ENCODE results near the gene IQUB.

DNA sequence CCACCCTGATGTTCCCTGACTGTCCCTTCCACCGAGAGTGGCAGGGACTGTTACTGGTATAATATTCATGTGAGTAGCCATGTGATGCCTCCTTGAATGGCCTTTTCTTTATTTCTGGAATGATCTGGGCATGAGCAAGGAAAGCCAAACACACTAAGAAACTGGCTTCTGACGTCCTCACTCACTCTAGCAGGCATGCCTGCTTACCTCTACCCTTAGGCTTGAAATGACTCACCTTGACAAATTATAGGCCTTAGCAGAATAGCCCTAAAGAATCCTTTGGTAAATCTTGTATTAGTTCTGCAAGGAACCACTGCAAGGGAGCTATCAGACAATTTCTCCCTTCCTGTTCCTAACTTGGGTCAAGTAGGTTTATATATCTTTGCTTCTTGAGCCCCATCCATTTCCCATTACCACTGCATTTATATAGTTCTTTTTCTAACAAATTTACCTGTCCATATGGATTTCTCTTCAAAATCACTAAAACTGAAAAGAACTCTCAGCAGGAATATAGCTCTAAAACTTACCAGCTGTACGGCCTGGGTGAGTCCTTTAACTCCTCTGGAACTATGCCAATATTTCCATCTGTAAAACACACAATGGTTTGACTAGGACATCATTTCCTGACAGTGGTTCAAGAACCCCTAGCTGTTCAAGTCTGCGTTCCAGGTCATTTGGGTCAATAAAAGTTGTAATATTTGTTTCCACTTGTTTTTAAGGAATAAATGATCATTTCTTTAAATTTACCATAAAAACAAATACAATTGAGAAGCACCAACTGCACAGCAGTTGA, 36.2 kb upstream of the IQUB start:
- TF ChIP-seq, protein P1, sequence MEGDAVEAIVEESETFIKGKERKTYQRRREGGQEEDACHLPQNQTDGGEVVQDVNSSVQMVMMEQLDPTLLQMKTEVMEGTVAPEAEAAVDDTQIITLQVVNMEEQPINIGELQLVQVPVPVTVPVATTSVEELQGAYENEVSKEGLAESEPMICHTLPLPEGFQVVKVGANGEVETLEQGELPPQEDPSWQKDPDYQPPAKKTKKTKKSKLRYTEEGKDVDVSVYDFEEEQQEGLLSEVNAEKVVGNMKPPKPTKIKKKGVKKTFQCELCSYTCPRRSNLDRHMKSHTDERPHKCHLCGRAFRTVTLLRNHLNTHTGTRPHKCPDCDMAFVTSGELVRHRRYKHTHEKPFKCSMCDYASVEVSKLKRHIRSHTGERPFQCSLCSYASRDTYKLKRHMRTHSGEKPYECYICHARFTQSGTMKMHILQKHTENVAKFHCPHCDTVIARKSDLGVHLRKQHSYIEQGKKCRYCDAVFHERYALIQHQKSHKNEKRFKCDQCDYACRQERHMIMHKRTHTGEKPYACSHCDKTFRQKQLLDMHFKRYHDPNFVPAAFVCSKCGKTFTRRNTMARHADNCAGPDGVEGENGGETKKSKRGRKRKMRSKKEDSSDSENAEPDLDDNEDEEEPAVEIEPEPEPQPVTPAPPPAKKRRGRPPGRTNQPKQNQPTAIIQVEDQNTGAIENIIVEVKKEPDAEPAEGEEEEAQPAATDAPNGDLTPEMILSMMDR (optimal IDR thresholded peaks at IDR 0.05 in 1 of 3, IDR thresholded peaks at IDR 0.05 in 1 of 3, conservative IDR thresholded peaks at IDR 0.05 in 1 of 3; ENCODE audit: extremely low read depth in 1 of 3, insufficient read depth in 2 of 3, low read length in 3 of 3): no peak
- no peak for TF ChIP-seq EZH2 (IDR thresholded peaks at IDR 0.05; ENCODE audit: low read length)
